Dedifferentiated amniotic fluid mesenchymal stem cell (primary cell): ENCODE measurements around the gene NSL1.
"Not testable (repeated sequence)": the region's sequence is repeated elsewhere in the genome, so short reads cannot be mapped to it uniquely, and the experiment has no call there.

Experiments
- DNase-seq: peaks from one replicate; pipeline ENCODE4 v3.0.0-alpha.2; 2016; ENCODE audit errors: extremely low spot score

NSL1 gene

GRCh38 chr1:212749821-212750535 is 41.6 kb downstream of the NSL1 start:
- peak; percentile 55 for DNase-seq

GRCh38 chr1:212746546-212746945 is 45.0 kb downstream of the NSL1 start:
- DNase-seq, result no peak

- DNase-seq, result no peak
These were observed 46.3 kb downstream of the NSL1 start for GRCh38 chr1:212745303-212745702.

- peak; percentile 34 for DNase-seq
These were observed 47.6 kb downstream of the NSL1 start for GRCh38 chr1:212743901-212744475.

- no peak for DNase-seq
These were observed 53.2 kb downstream of the NSL1 start for GRCh38 chr1:212738330-212738729.

- DNase-seq, result no peak
These were observed 54.0 kb downstream of the NSL1 start for GRCh38 chr1:212737559-212737958.

GRCh38 chr1:212733109-212733508 is 58.5 kb downstream of the NSL1 start:
- DNase-seq, result no peak

- DNase-seq, result no peak
These were observed 59.9 kb downstream of the NSL1 start for GRCh38 chr1:212731630-212732029.

- no peak for DNase-seq
These were observed 63.0 kb downstream of the NSL1 start for GRCh38 chr1:212728606-212729005.

- no peak for DNase-seq
These were observed 64.0 kb downstream of the NSL1 start for GRCh38 chr1:212727386-212728181.

GRCh38 chr1:212724679-212725078 is 66.9 kb downstream of the NSL1 start:
- not testable (repeated sequence) for DNase-seq

GRCh38 chr1:212722270-212722957 is 69.2 kb downstream of the NSL1 start:
- DNase-seq, result no peak

GRCh38 chr1:212721388-212722247 is 70.0 kb downstream of the NSL1 start:
- DNase-seq, result no peak

- DNase-seq, result no peak
These were observed 71.9 kb downstream of the NSL1 start for GRCh38 chr1:212719633-212720032.

- DNase-seq, result no peak
These were observed 73.1 kb downstream of the NSL1 start for GRCh38 chr1:212718499-212718898.

- no peak for DNase-seq
These were observed 75.4 kb downstream of the NSL1 start for GRCh38 chr1:212716161-212716560.

GRCh38 chr1:212713465-212714136 is 78.0 kb downstream of the NSL1 start:
- DNase-seq, result no peak

- peak; percentile 65 for DNase-seq
These were observed 78.9 kb downstream of the NSL1 start for GRCh38 chr1:212712451-212713303.

GRCh38 chr1:212711974-212712373 is 79.6 kb downstream of the NSL1 start:
- not testable (repeated sequence) for DNase-seq

GRCh38 chr1:212710566-212710965 is 81.0 kb downstream of the NSL1 start:
- DNase-seq, result no peak
